OCI-LY1 (cell line): Measurements from ENCODE around the gene CFAP43.

Source experiments
- EZH2 ChIP-seq: fragments of 200-600 bp; sonication (generic), shearing (Covaris generic); IDR thresholded peaks from 2 replicates; pipeline ENCODE4 v1.8.0; 2017; ENCODE audit warnings: borderline replicate concordance, mixed run types, mild to moderate bottlenecking, antibody characterized with exemption, low read length, moderate library complexity, mixed read lengths
- TF ChIP-seq, protein P1 (sequence below): fragments of 200-600 bp; sonication (generic), shearing (Covaris generic); IDR thresholded peaks from 2 replicates; pipeline ENCODE4 v1.5.1; 2017; ENCODE audit warnings: mild to moderate bottlenecking, antibody characterized with exemption, low read length, moderate library complexity, mixed read lengths

DNA sequence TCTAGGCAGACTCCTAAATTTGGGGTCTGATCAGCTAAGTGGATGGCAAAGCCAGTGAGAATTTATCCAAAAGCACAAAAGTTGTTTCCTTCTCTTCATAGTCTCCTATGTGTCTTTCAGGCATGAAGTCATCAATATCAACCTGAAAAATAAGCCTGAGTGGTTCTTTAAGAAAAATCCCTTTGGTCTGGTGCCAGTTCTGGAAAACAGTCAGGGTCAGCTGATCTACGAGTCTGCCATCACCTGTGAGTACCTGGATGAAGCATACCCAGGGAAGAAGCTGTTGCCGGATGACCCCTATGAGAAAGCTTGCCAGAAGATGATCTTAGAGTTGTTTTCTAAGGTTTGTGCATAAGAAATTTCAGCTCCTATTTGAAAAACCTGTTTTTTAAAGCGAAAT is 27.3 kb upstream of the CFAP43 start:
- TF ChIP-seq, protein P1, sequence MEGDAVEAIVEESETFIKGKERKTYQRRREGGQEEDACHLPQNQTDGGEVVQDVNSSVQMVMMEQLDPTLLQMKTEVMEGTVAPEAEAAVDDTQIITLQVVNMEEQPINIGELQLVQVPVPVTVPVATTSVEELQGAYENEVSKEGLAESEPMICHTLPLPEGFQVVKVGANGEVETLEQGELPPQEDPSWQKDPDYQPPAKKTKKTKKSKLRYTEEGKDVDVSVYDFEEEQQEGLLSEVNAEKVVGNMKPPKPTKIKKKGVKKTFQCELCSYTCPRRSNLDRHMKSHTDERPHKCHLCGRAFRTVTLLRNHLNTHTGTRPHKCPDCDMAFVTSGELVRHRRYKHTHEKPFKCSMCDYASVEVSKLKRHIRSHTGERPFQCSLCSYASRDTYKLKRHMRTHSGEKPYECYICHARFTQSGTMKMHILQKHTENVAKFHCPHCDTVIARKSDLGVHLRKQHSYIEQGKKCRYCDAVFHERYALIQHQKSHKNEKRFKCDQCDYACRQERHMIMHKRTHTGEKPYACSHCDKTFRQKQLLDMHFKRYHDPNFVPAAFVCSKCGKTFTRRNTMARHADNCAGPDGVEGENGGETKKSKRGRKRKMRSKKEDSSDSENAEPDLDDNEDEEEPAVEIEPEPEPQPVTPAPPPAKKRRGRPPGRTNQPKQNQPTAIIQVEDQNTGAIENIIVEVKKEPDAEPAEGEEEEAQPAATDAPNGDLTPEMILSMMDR, result no peak
- TF ChIP-seq EZH2, result no peak
